ENCODE measurements around the gene NHEJ1. TPM values are rescaled to one million over a fixed set of nuclear protein-coding genes. Genes with fewer than 3 reads are reported as not detected.

Gene NHEJ1
- total and polyA plus RNA-seq, 2 of the 13 experiments (the other 11 are each of a cell fraction or from before 2014, with no cell fraction given) = 30.0 to 30.7 TPM

- TF ChIP-seq KLF16 (CRISPR knock-in tag; IDR thresholded peaks at IDR 0.05) (no peak), MTA3 (CRISPR knock-in tag; IDR thresholded peaks at IDR 0.05) (no peak), ASH2L (IDR thresholded peaks at IDR 0.05; ENCODE audit: insufficient read length, low read depth, low read length) (peak; percentile 36)
Measured at GRCh38 chr2:219059375-219059724, 101.3 kb downstream of the NHEJ1 start (continued).

- DNase-seq (ENCODE audit: low spot score) = peak; percentile 85
- FAIRE-seq = peak; percentile 84
- Histone ChIP-seq H3K27me3 (ENCODE audit: control insufficient read depth in 1 of 2, insufficient read depth in 2 of 2, low read length in 2 of 2) (peaks cover 14 to 49% of the 10 kb centered on the region in 2 experiments; a peak in 4 of 5 replicates), H2AFZ (ENCODE audit: low read length) (no peak overlapping the region), H3K27ac (ENCODE audit: extremely low read length, insufficient read depth, low read length) (no peak overlapping the region), H3K4me3 (replicated peaks in 1 of 3; ENCODE audit: insufficient read depth in 1 of 3, low read depth in 2 of 3, low read length in 3 of 3) (peak overlapping the region; percentile 30 to 70 (median 50)), H3K9me3 (ENCODE audit: low read length) (no peaks in the 10 kb centered on the region), H4K20me1 (ENCODE audit: insufficient read depth, low read length) (peaks cover 10% of the 10 kb centered on the region; the same call in 1 of the 2 replicates), H3K4me1 (ENCODE audit: insufficient read depth, low read length) (peaks cover 23% of the 10 kb centered on the region), H3K4me2 (ENCODE audit: low read depth, low read length) (peak overlapping the region; percentile 93), H3K36me3 (replicated peaks in 1 of 2; ENCODE audit: control insufficient read depth in 1 of 2, insufficient read depth in 2 of 2, low read length in 2 of 2) (no peaks in the 10 kb centered on the region), H3K79me2 (ENCODE audit: insufficient read depth, low read length) (no peaks in the 10 kb centered on the region), H3K9ac (ENCODE audit: insufficient read depth, low read depth, low read length) (no peak overlapping the region)
- BruUV-seq (replicated peaks) = no TSS peak
- ATAC-seq = peak; percentile 92
- ChIA-PET CTCF (ENCODE audit: low intra/inter-chr PET ratio, low total read pairs) (interaction anchor here (1.1 to 4.3 kb wide), 8 partner anchors 14 to 240 kb away, joined by 3 to 82 read pairs (median 6); partner anchors contain the start of gene NHEJ1), POLR2A (interaction anchor here (0.8 to 4.5 kb wide), 13 partner anchors 12 to 236 kb away, joined by 3 to 38 read pairs (median 5); partner anchors contain the start of genes ABCB6, CDK5R2 and ZFAND2B)
- 5% methylated on average over 29 of the region's 42 CpGs for WGBS (ENCODE audit: low lambda C conversion rate)
- intact Hi-C loops (cut with micrococcal nuclease; ENCODE audit: unreplicated experiment) (loop anchor here (1.0 to 5.0 kb wide), 7 partner anchors 13 to 239 kb away; no protein-coding TSS in a partner anchor), in situ Hi-C loops (cut with HindIII; ENCODE audit: extremely low pct_ligation_motif_present, low pct_unique_long_range_greater_than_20kb) (loop anchor here (5.0 kb wide), 2 partner anchors 59 to 99 kb away; no protein-coding TSS in a partner anchor)
- TF ChIP-seq MZF1 (CRISPR knock-in tag; IDR thresholded peaks at IDR 0.05; ENCODE audit: borderline replicate concordance) = peak; percentile 87
- no peak for TF ChIP-seq GRHL1 (CRISPR knock-in tag; conservative IDR thresholded peaks at IDR 0.05)
- TF ChIP-seq SALL1 (CRISPR knock-in tag; IDR thresholded peaks at IDR 0.05) = peak; percentile 79
- peak; percentile 60; the same call in 1 of the 2 replicates for TF ChIP-seq RFXAP (CRISPR knock-in tag; IDR thresholded peaks at IDR 0.05; ENCODE audit: borderline replicate concordance)
- TF ChIP-seq RBFOX2 (IDR thresholded peaks at IDR 0.05; ENCODE audit: low read depth, low read length) = peak; percentile 80
- TF ChIP-seq PCBP1 (IDR thresholded peaks at IDR 0.05; ENCODE audit: borderline replicate concordance, low read depth, low read length) = peak; percentile 41; the same call in 1 of the 2 replicates
- peak; percentile 78; the same call in 1 of the 2 replicates for TF ChIP-seq ZNF782 (CRISPR knock-in tag; IDR thresholded peaks at IDR 0.05; ENCODE audit: borderline replicate concordance)
- TF ChIP-seq ZFP90 (CRISPR knock-in tag; IDR thresholded peaks at IDR 0.05; ENCODE audit: borderline replicate concordance) = peak; percentile 75; the same call in 1 of the 2 replicates
- peak; percentile 73 for TF ChIP-seq RERE (CRISPR knock-in tag; IDR thresholded peaks at IDR 0.05; ENCODE audit: low read depth)
- peak; percentile 61 for TF ChIP-seq KAT8 (CRISPR knock-in tag; IDR thresholded peaks at IDR 0.05)
- peak; percentile 80 for TF ChIP-seq SKI (IDR thresholded peaks at IDR 0.05; ENCODE audit: partially characterized antibody)
Measured at GRCh38 chr2:219058541-219059374, 101.9 kb downstream of the NHEJ1 start.

All from HepG2 (cell line).